Neural progenitor cell (in vitro differentiated cells): ENCODE data around the gene JPH2. TPM values are rescaled to one million over a fixed set of nuclear protein-coding genes. Genes with fewer than 3 reads are reported as not detected.
"Not testable (repeated sequence)": the region's sequence is repeated elsewhere in the genome, so short reads cannot be mapped to it uniquely, and the experiment has no call there.

Experiments
- DNase-seq: peaks from one replicate; pipeline ENCODE4 v3.0.0-alpha.2; 2016; ENCODE audit warnings: low spot score
- H2AFZ ChIP-seq: fragments of 200-600 bp; sonication (generic); replicated peaks from 2 replicates; pipeline ENCODE4 v1.6.1; 2016; ENCODE audit warnings: antibody characterized with exemption
- H3F3A ChIP-seq: fragments of 200-600 bp; sonication (generic); 2 replicates; pipeline ENCODE4 v1.6.1; 2016; ENCODE audit warnings: antibody characterized with exemption, low read depth
- H3K27ac ChIP-seq: fragments of 200-600 bp; sonication (generic); 2 replicates; pipeline ENCODE4 v1.5.1; 2016; ENCODE audit warnings: mild to moderate bottlenecking
- H3K27me3 ChIP-seq: fragments of 200-600 bp; sonication (generic); 2 replicates; pipeline ENCODE4 v1.6.1; 2016; ENCODE audit warnings: mild to moderate bottlenecking, moderate library complexity
- H3K36me3 ChIP-seq: fragments of 200-600 bp; sonication (generic); 2 replicates; pipeline ENCODE4 v1.5.1; 2016
- H3K4me1 ChIP-seq: fragments of 200-600 bp; sonication (generic); 2 replicates; pipeline ENCODE4 v1.6.1; 2016; ENCODE audit warnings: mixed run types
- H3K4me2 ChIP-seq: fragments of 200-600 bp; sonication (generic); 2 replicates; pipeline ENCODE4 v1.6.1; 2016
- H3K4me3 ChIP-seq: fragments of 200-600 bp; sonication (generic); 2 replicates; pipeline ENCODE4 v1.5.1; 2016
- H3K79me2 ChIP-seq: fragments of 200-600 bp; sonication (generic); 2 replicates; pipeline ENCODE4 v1.6.1; 2016; ENCODE audit warnings: low read depth
- H3K9ac ChIP-seq: fragments of 200-600 bp; sonication (generic); 2 replicates; pipeline ENCODE4 v1.6.1; 2016
- H3K9me3 ChIP-seq: fragments of 200-600 bp; sonication (generic); 2 replicates; pipeline ENCODE4 v1.5.1; 2016; ENCODE audit warnings: low read depth
- H4K20me1 ChIP-seq: fragments of 200-600 bp; sonication (generic); 2 replicates; pipeline ENCODE4 v1.6.1; 2016; ENCODE audit warnings: low read depth
- H3K27ac Mint-ChIP-seq: 3 replicates; pipeline ENCODE4 v1.8.0; 2021; ENCODE audit warnings: mixed read lengths
- H3K27me3 Mint-ChIP-seq: 2 replicates; pipeline ENCODE4 v1.8.0; 2022; ENCODE audit warnings: low read depth, mild to moderate bottlenecking, inconsistent platforms, moderate library complexity, mixed read lengths; ENCODE audit not compliant: insufficient read depth
- H3K36me3 Mint-ChIP-seq: 3 replicates; pipeline ENCODE4 v1.8.0; 2021; ENCODE audit warnings: mixed read lengths
- H3K4me1 Mint-ChIP-seq: 3 replicates; pipeline ENCODE4 v1.8.0; 2021; ENCODE audit warnings: mixed read lengths
- H3K4me3 Mint-ChIP-seq: 3 replicates; pipeline ENCODE4 v1.8.0; 2021; ENCODE audit warnings: mild to moderate bottlenecking, moderate library complexity, mixed read lengths
- H3K9me3 Mint-ChIP-seq: 3 replicates; pipeline ENCODE4 v1.8.0; 2020; ENCODE audit warnings: mixed read lengths
- EZH2 ChIP-seq: fragments of 200-600 bp; sonication (generic); IDR thresholded peaks from 2 replicates; pipeline ENCODE4 v1.6.1; 2017; ENCODE audit warnings: antibody characterized with exemption, mild to moderate bottlenecking, moderate library complexity
- EZH2phosphoT487 ChIP-seq: fragments of 200-600 bp; sonication (generic); IDR thresholded peaks from 2 replicates; pipeline ENCODE4 v1.6.1; 2017; ENCODE audit warnings: antibody characterized with exemption
- total RNA-seq: library from RNA; depleted of rRNA; stranded (reverse); fragments of >200 nt; gene quantifications from 2 replicates; pipeline ENCODE4 v1.2.3, GENCODE V29; 2015; ENCODE audit warnings: low replicate concordance
- TF ChIP-seq, protein P1 (sequence below): fragments of 200-600 bp; sonication (generic); IDR thresholded peaks from 2 replicates; pipeline ENCODE4 v1.5.1; 2017; ENCODE audit warnings: antibody characterized with exemption, mild to moderate bottlenecking

JPH2 gene
- total RNA-seq, 1 donor from 2014 or later = not detected

GRCh38 chr20:44193801-44194200 lies 6.8 kb upstream of the JPH2 start:
- DNase-seq = no peak
- H3K4me1 ChIP-seq = no peaks in the 10 kb centered on the region
- no peak overlapping the region for H3K4me3 ChIP-seq
- peaks cover 4% of the 10 kb centered on the region for H3K27me3 ChIP-seq
- no peak overlapping the region for H3K4me2 ChIP-seq
- peaks cover 5% of the 10 kb centered on the region for H3K36me3 ChIP-seq
- TF ChIP-seq, protein P1, sequence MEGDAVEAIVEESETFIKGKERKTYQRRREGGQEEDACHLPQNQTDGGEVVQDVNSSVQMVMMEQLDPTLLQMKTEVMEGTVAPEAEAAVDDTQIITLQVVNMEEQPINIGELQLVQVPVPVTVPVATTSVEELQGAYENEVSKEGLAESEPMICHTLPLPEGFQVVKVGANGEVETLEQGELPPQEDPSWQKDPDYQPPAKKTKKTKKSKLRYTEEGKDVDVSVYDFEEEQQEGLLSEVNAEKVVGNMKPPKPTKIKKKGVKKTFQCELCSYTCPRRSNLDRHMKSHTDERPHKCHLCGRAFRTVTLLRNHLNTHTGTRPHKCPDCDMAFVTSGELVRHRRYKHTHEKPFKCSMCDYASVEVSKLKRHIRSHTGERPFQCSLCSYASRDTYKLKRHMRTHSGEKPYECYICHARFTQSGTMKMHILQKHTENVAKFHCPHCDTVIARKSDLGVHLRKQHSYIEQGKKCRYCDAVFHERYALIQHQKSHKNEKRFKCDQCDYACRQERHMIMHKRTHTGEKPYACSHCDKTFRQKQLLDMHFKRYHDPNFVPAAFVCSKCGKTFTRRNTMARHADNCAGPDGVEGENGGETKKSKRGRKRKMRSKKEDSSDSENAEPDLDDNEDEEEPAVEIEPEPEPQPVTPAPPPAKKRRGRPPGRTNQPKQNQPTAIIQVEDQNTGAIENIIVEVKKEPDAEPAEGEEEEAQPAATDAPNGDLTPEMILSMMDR = no peak
- TF ChIP-seq EZH2 = no peak
- TF ChIP-seq EZH2phosphoT487 = no peak
- no peak overlapping the region for H3K4me3 Mint-ChIP-seq
- peaks cover 18% of the 10 kb centered on the region for H3K4me1 Mint-ChIP-seq
- no peaks in the 10 kb centered on the region for H3K9me3 Mint-ChIP-seq
- peaks cover 2% of the 10 kb centered on the region for H3K79me2 ChIP-seq
- H3K36me3 Mint-ChIP-seq = peaks cover 15% of the 10 kb centered on the region
- H3F3A ChIP-seq = peaks cover 2% of the 10 kb centered on the region
- no peak overlapping the region for H3K27ac ChIP-seq
- no peak overlapping the region for H2AFZ ChIP-seq
- H3K9me3 ChIP-seq = no peaks in the 10 kb centered on the region
- peaks cover 3% of the 10 kb centered on the region for H3K27me3 Mint-ChIP-seq
- no peak overlapping the region for H3K27ac Mint-ChIP-seq
- H3K9ac ChIP-seq = no peak overlapping the region
- peaks cover 23% of the 10 kb centered on the region for H4K20me1 ChIP-seq

DNA sequence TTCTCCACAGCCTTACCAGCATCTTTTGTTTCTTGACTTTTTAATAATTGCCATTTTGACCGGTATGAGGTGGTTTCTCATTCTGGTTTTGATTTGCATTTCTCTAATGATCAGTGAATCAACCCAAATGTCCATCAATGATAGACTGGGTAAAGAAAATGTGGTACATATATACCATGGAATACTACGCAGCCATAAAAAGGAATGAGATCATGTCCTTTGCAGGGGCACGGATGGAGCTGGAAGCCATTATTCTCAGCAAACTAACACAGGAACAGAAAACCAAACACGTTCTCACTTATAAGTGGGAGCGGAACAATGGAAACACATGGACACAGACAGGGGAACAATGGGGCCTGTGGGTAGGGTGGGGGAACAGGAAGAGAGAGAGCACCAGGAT lies 4.7 kb upstream of the JPH2 start:
- H3K27ac ChIP-seq = not testable (repeated sequence)

GRCh38 chr20:44190197-44190852 lies 3.3 kb upstream of the JPH2 start:
- H3K4me2 ChIP-seq, H3K36me3 Mint-ChIP-seq, H3K27ac ChIP-seq, H3K79me2 ChIP-seq, H2AFZ ChIP-seq, H3F3A ChIP-seq, H3K4me3 Mint-ChIP-seq, H3K36me3 ChIP-seq, H3K4me1 ChIP-seq, H3K4me3 ChIP-seq, H4K20me1 ChIP-seq, H3K27ac Mint-ChIP-seq, H3K9ac ChIP-seq, H3K9me3 Mint-ChIP-seq, H3K9me3 ChIP-seq, H3K27me3 Mint-ChIP-seq: not testable (repeated sequence)
- H3K4me1 Mint-ChIP-seq = peaks cover 20% of the 10 kb centered on the region
- H3K27me3 ChIP-seq = peaks cover 25% of the 10 kb centered on the region
- TF ChIP-seq, protein P1 = peak; percentile 88
- peak; percentile 75 for DNase-seq

More for the DNA sequence above, 4.7 kb upstream of the JPH2 start:
- DNase-seq, H3K9me3 Mint-ChIP-seq, H3K79me2 ChIP-seq, H3K27ac Mint-ChIP-seq, H3K36me3 Mint-ChIP-seq, H3F3A ChIP-seq, H3K4me3 ChIP-seq, H3K36me3 ChIP-seq, H3K4me1 ChIP-seq, H3K9ac ChIP-seq, H3K4me2 ChIP-seq, H2AFZ ChIP-seq, H3K27me3 Mint-ChIP-seq, H3K4me3 Mint-ChIP-seq, H3K9me3 ChIP-seq: not testable (repeated sequence)
- peaks cover 29% of the 10 kb centered on the region for H3K4me1 Mint-ChIP-seq
- peaks cover 19% of the 10 kb centered on the region for H3K27me3 ChIP-seq
- H4K20me1 ChIP-seq = peaks cover 11% of the 10 kb centered on the region

- Histone ChIP-seq H3K9me3 (no peaks in the 10 kb centered on the region), H3K79me2 (no peaks in the 10 kb centered on the region), H3K27ac (no peak overlapping the region), H3K9ac (no peak overlapping the region), H3K4me2 (no peak overlapping the region), H2AFZ (no peak overlapping the region), H3K27me3 (peaks cover 25% of the 10 kb centered on the region), H3F3A (peaks cover 4% of the 10 kb centered on the region), H4K20me1 (no peaks in the 10 kb centered on the region), H3K4me1 (no peaks in the 10 kb centered on the region), H3K36me3 (no peaks in the 10 kb centered on the region), H3K4me3 (no peak overlapping the region)
- DNase-seq = no peak
- no peak overlapping the region for H3K4me3 Mint-ChIP-seq
- peaks cover 20% of the 10 kb centered on the region for H3K4me1 Mint-ChIP-seq
- no peak overlapping the region for H3K27ac Mint-ChIP-seq
- peaks cover 3% of the 10 kb centered on the region for H3K27me3 Mint-ChIP-seq
- no peaks in the 10 kb centered on the region for H3K36me3 Mint-ChIP-seq
- no peak for TF ChIP-seq EZH2phosphoT487
- no peak for TF ChIP-seq EZH2
- TF ChIP-seq, protein P1 = no peak
- no peaks in the 10 kb centered on the region for H3K9me3 Mint-ChIP-seq
Measured at GRCh38 chr20:44188752-44189151, 1.8 kb upstream of the JPH2 start.
